GM21717 (cell line): Measurements from ENCODE around the gene FNDC1.

Experiments
- ATAC-seq: cut with Tn5 transposase; IDR thresholded peaks from one replicate; pipeline ENCODE4 v1.9.1; 2021; ENCODE audit warnings: mild to moderate bottlenecking, moderate library complexity; ENCODE audit not compliant: unreplicated experiment

The FNDC1 gene

GRCh38 chr6:159304641-159305040, 135.4 kb downstream of the FNDC1 start:
- no peak for ATAC-seq

- ATAC-seq: no peak
Measured at GRCh38 chr6:159305159-159305558, 136.0 kb downstream of the FNDC1 start.

- ATAC-seq: no peak
Measured at GRCh38 chr6:159305804-159306537, 136.8 kb downstream of the FNDC1 start.

- ATAC-seq: no peak
Measured at GRCh38 chr6:159307246-159307790, 138.1 kb downstream of the FNDC1 start.

GRCh38 chr6:159308198-159308597, 139.0 kb downstream of the FNDC1 start:
- ATAC-seq: no peak

GRCh38 chr6:159309723-159310122, 140.5 kb downstream of the FNDC1 start:
- ATAC-seq: no peak

- no peak for ATAC-seq
Measured at GRCh38 chr6:159311618-159312017, 142.4 kb downstream of the FNDC1 start.

GRCh38 chr6:159312206-159312605, 143.0 kb downstream of the FNDC1 start:
- no peak for ATAC-seq

- ATAC-seq: no peak
Measured at GRCh38 chr6:159313018-159313417, 143.8 kb downstream of the FNDC1 start.

GRCh38 chr6:159315562-159315961, 146.4 kb downstream of the FNDC1 start:
- ATAC-seq: no peak

- no peak for ATAC-seq
Measured at GRCh38 chr6:159317430-159317829, 148.2 kb downstream of the FNDC1 start.

- ATAC-seq: no peak
Measured at GRCh38 chr6:159321267-159321666, 152.1 kb downstream of the FNDC1 start.
